T-helper 1 cell treated with Interleukin-12 subunit alpha and Interleukin-12 subunit beta and Interleukin-4 antibody, amounts not matched to agents 30 ng/mL and 1 ng/mL, for 36 hours (primary cell): ENCODE data around the gene SLC25A29. TPM values are rescaled to one million over a fixed set of nuclear protein-coding genes. Genes with fewer than 3 reads are reported as not detected.
"Not testable (repeated sequence)": the region's sequence is repeated elsewhere in the genome, so short reads cannot be mapped to it uniquely, and the experiment has no call there.

Experiments used
- intact Hi-C: fragments of 100-400 bp; cut with micrococcal nuclease; formaldehyde crosslinking; loops from one replicate; pipeline ENCODE4 v1.15.1; 2024
- total RNA-seq: library from RNA; stranded (reverse); gene quantifications from 2 replicates; pipeline ENCODE4 v1.2.3, GENCODE V29; 2022

The SLC25A29 gene
- total RNA-seq, 1 donor from 2014 or later: 13.2 TPM

- intact Hi-C loops: no loop called here
These were observed 6.7 kb upstream of the SLC25A29 start for GRCh38 chr14:100312877-100313400.

GRCh38 chr14:100312110-100312876, 6.0 kb upstream of the SLC25A29 start:
- intact Hi-C loops: not testable (repeated sequence)

- intact Hi-C loops: no loop called here
These were observed 2.9 kb upstream of the SLC25A29 start for GRCh38 chr14:100309028-100309737.

GRCh38 chr14:100308427-100308792, 2.2 kb upstream of the SLC25A29 start:
- intact Hi-C loops: not testable (repeated sequence)

GRCh38 chr14:100307766-100308426, 1.7 kb upstream of the SLC25A29 start:
- intact Hi-C loops: no loop called here

GRCh38 chr14:100306998-100307765, 938 bp upstream of the SLC25A29 start:
- intact Hi-C loops: loop anchor here (1.0 kb wide), 1 partner anchor 22 kb away; no protein-coding TSS in a partner anchor

GRCh38 chr14:100305324-100306100, 732 bp downstream of the SLC25A29 start:
- intact Hi-C loops: loop anchor here (1.0 kb wide), 2 partner anchors 20 to 73 kb away; no protein-coding TSS in a partner anchor

- intact Hi-C loops: loop anchor here (1.0 kb wide), 1 partner anchor 73 kb away; no protein-coding TSS in a partner anchor
These were observed 1.4 kb downstream of the SLC25A29 start for GRCh38 chr14:100304825-100305323.

- intact Hi-C loops: no loop called here
These were observed 2.3 kb downstream of the SLC25A29 start for GRCh38 chr14:100303925-100304324.

- intact Hi-C loops: no loop called here
These were observed 3.1 kb downstream of the SLC25A29 start for GRCh38 chr14:100303179-100303578.

- intact Hi-C loops: no loop called here
These were observed 3.6 kb downstream of the SLC25A29 start for GRCh38 chr14:100302616-100303015.

- intact Hi-C loops: no loop called here
These were observed 7.0 kb downstream of the SLC25A29 start for GRCh38 chr14:100299238-100299560.

GRCh38 chr14:100298551-100299237, 7.5 kb downstream of the SLC25A29 start:
- intact Hi-C loops: no loop called here

GRCh38 chr14:100297320-100298300, 8.6 kb downstream of the SLC25A29 start:
- intact Hi-C loops: no loop called here

GRCh38 chr14:100296729-100297128, 9.5 kb downstream of the SLC25A29 start:
- intact Hi-C loops: not testable (repeated sequence)

GRCh38 chr14:100296106-100296651, 10.1 kb downstream of the SLC25A29 start:
- intact Hi-C loops: no loop called here

GRCh38 chr14:100295376-100296105, 10.7 kb downstream of the SLC25A29 start:
- intact Hi-C loops: no loop called here
